ENCODE data around the gene ARSI. TPM values are rescaled to one million over a fixed set of nuclear protein-coding genes. Genes with fewer than 3 reads are reported as not detected.
A peak's percentile ranks its signal among the peaks of the same experiment; 100 is the strongest.

Gene ARSI
- total and polyA plus RNA-seq, 2 of the 13 experiments (the other 11 are each of a cell fraction or from before 2014, with no cell fraction given), result 4.2 to 33.9 TPM

- TF ChIP-seq NKX3-1 (CRISPR knock-in tag; IDR thresholded peaks at IDR 0.05) (no peak), THAP11 (CRISPR knock-in tag; IDR thresholded peaks at IDR 0.05) (peak; percentile 86), RAD51 (IDR thresholded peaks at IDR 0.05; ENCODE audit: borderline replicate concordance) (0 out of 2 replicates have a peak, but pooled peaks have one; percentile 16), RFX3 (CRISPR knock-in tag; IDR thresholded peaks at IDR 0.05) (no peak), STAT5B (CRISPR knock-in tag; IDR thresholded peaks at IDR 0.05) (no peak), DRAP1 (CRISPR knock-in tag; IDR thresholded peaks at IDR 0.05) (peak; percentile 58), ZNF619 (CRISPR knock-in tag; IDR thresholded peaks at IDR 0.05) (peak; percentile 63; the same call in 1 of the 2 replicates), ZNF761 (CRISPR knock-in tag; conservative IDR thresholded peaks at IDR 0.05) (no peak), ZNF597 (CRISPR knock-in tag; IDR thresholded peaks at IDR 0.05) (no peak), ZBTB21 (CRISPR knock-in tag; IDR thresholded peaks at IDR 0.05) (no peak), SAFB2 (CRISPR knock-in tag; IDR thresholded peaks at IDR 0.05; ENCODE audit: borderline replicate concordance, low read depth) (no peak), FOXC1 (CRISPR knock-in tag; IDR thresholded peaks at IDR 0.05; ENCODE audit: borderline replicate concordance) (peak; percentile 85), FOXA3 (CRISPR knock-in tag; IDR thresholded peaks at IDR 0.05) (peak; percentile 72), ASH2L (IDR thresholded peaks at IDR 0.05; ENCODE audit: insufficient read length, low read depth, low read length) (no peak)
- TF ChIP-seq, protein P1, sequence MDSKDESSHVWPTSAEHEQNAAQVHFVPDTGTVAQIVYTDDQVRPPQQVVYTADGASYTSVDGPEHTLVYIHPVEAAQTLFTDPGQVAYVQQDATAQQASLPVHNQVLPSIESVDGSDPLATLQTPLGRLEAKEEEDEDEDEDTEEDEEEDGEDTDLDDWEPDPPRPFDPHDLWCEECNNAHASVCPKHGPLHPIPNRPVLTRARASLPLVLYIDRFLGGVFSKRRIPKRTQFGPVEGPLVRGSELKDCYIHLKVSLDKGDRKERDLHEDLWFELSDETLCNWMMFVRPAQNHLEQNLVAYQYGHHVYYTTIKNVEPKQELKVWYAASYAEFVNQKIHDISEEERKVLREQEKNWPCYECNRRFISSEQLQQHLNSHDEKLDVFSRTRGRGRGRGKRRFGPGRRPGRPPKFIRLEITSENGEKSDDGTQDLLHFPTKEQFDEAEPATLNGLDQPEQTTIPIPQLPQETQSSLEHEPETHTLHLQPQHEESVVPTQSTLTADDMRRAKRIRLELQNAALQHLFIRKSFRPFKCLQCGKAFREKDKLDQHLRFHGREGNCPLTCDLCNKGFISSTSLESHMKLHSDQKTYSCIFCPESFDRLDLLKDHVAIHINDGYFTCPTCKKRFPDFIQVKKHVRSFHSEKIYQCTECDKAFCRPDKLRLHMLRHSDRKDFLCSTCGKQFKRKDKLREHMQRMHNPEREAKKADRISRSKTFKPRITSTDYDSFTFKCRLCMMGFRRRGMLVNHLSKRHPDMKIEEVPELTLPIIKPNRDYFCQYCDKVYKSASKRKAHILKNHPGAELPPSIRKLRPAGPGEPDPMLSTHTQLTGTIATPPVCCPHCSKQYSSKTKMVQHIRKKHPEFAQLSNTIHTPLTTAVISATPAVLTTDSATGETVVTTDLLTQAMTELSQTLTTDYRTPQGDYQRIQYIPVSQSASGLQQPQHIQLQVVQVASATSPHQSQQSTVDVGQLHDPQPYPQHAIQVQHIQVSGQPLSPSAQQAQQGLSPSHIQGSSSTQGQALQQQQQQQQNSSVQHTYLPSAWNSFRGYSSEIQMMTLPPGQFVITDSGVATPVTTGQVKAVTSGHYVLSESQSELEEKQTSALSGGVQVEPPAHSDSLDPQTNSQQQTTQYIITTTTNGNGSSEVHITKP (CRISPR knock-in tag; IDR thresholded peaks at IDR 0.05; ENCODE audit: low read depth), result 0 out of 2 replicates have a peak, but pooled peaks have one; percentile 30
- TF ChIP-seq, protein P2, sequence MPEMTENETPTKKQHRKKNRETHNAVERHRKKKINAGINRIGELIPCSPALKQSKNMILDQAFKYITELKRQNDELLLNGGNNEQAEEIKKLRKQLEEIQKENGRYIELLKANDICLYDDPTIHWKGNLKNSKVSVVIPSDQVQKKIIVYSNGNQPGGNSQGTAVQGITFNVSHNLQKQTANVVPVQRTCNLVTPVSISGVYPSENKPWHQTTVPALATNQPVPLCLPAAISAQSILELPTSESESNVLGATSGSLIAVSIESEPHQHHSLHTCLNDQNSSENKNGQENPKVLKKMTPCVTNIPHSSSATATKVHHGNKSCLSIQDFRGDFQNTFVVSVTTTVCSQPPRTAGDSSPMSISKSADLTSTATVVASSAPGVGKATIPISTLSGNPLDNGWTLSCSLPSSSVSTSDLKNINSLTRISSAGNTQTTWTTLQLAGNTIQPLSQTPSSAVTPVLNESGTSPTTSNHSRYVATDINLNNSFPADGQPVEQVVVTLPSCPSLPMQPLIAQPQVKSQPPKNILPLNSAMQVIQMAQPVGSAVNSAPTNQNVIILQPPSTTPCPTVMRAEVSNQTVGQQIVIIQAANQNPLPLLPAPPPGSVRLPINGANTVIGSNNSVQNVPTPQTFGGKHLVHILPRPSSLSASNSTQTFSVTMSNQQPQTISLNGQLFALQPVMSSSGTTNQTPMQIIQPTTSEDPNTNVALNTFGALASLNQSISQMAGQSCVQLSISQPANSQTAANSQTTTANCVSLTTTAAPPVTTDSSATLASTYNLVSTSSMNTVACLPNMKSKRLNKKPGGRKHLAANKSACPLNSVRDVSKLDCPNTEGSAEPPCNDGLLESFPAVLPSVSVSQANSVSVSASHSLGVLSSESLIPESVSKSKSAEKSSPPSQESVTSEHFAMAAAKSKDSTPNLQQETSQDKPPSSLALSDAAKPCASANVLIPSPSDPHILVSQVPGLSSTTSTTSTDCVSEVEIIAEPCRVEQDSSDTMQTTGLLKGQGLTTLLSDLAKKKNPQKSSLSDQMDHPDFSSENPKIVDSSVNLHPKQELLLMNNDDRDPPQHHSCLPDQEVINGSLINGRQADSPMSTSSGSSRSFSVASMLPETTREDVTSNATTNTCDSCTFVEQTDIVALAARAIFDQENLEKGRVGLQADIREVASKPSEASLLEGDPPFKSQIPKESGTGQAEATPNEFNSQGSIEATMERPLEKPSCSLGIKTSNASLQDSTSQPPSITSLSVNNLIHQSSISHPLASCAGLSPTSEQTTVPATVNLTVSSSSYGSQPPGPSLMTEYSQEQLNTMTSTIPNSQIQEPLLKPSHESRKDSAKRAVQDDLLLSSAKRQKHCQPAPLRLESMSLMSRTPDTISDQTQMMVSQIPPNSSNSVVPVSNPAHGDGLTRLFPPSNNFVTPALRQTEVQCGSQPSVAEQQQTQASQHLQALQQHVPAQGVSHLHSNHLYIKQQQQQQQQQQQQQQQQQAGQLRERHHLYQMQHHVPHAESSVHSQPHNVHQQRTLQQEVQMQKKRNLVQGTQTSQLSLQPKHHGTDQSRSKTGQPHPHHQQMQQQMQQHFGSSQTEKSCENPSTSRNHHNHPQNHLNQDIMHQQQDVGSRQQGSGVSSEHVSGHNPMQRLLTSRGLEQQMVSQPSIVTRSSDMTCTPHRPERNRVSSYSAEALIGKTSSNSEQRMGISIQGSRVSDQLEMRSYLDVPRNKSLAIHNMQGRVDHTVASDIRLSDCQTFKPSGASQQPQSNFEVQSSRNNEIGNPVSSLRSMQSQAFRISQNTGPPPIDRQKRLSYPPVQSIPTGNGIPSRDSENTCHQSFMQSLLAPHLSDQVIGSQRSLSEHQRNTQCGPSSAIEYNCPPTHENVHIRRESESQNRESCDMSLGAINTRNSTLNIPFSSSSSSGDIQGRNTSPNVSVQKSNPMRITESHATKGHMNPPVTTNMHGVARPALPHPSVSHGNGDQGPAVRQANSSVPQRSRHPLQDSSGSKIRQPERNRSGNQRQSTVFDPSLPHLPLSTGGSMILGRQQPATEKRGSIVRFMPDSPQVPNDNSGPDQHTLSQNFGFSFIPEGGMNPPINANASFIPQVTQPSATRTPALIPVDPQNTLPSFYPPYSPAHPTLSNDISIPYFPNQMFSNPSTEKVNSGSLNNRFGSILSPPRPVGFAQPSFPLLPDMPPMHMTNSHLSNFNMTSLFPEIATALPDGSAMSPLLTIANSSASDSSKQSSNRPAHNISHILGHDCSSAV (CRISPR knock-in tag; IDR thresholded peaks at IDR 0.05; ENCODE audit: borderline replicate concordance), result no peak
These were observed 48.0 kb upstream of the ARSI start (continued) for GRCh38 chr5:150350524-150351344.
